GM19438 (cell line): Measurements from ENCODE around the gene STAG3.
A peak's percentile ranks its signal among the peaks of the same experiment; 100 is the strongest.
"Not testable (repeated sequence)": the region's sequence is repeated elsewhere in the genome, so short reads cannot be mapped to it uniquely, and the experiment has no call there.

Experiments used
- ATAC-seq: cut with Tn5 transposase; IDR thresholded peaks from one replicate; pipeline ENCODE4 v1.9.1; 2021; ENCODE audit warnings: low read depth; ENCODE audit not compliant: unreplicated experiment

STAG3 gene

GRCh38 chr7:100209493-100209892 is 31.8 kb downstream of the STAG3 start:
- ATAC-seq: no peak

GRCh38 chr7:100210805-100211204 is 33.1 kb downstream of the STAG3 start:
- no peak for ATAC-seq

GRCh38 chr7:100211342-100211780 is 33.6 kb downstream of the STAG3 start:
- ATAC-seq: no peak

GRCh38 chr7:100212631-100213286 is 35.0 kb downstream of the STAG3 start:
- ATAC-seq: no peak

GRCh38 chr7:100213672-100214071 is 36.0 kb downstream of the STAG3 start:
- no peak for ATAC-seq

GRCh38 chr7:100214356-100214755 is 36.6 kb downstream of the STAG3 start:
- not testable (repeated sequence) for ATAC-seq

GRCh38 chr7:100215895-100216294 is 38.2 kb downstream of the STAG3 start:
- no peak for ATAC-seq

- ATAC-seq: not testable (repeated sequence)
Measured at GRCh38 chr7:100217934-100218333, 40.2 kb downstream of the STAG3 start.

- ATAC-seq: no peak
Measured at GRCh38 chr7:100219271-100219737, 41.6 kb downstream of the STAG3 start.

GRCh38 chr7:100219801-100220585 is 42.3 kb downstream of the STAG3 start, which contains the start of gene PVRIG:
PVRIG (plus strand) TSS chr7:100219949; CDS start chr7:100219971, 22 bp downstream.
- not testable (repeated sequence) for ATAC-seq

- no peak for ATAC-seq
Measured at GRCh38 chr7:100220586-100221230, 43.0 kb downstream of the STAG3 start.

- peak; percentile 44 for ATAC-seq
Measured at GRCh38 chr7:100221231-100221718, 43.6 kb downstream of the STAG3 start.

GRCh38 chr7:100221767-100222444 is 44.2 kb downstream of the STAG3 start:
- ATAC-seq: no peak

GRCh38 chr7:100222445-100223132 is 44.9 kb downstream of the STAG3 start:
- ATAC-seq: no peak

GRCh38 chr7:100223376-100223927 is 45.7 kb downstream of the STAG3 start:
- ATAC-seq: not testable (repeated sequence)

GRCh38 chr7:100224891-100225290 is 47.2 kb downstream of the STAG3 start:
- not testable (repeated sequence) for ATAC-seq

- ATAC-seq: not testable (repeated sequence)
Measured at GRCh38 chr7:100234660-100235317, 57.1 kb downstream of the STAG3 start.

- not testable (repeated sequence) for ATAC-seq
Measured at GRCh38 chr7:100239975-100240374, 62.3 kb downstream of the STAG3 start.

GRCh38 chr7:100243385-100243784 is 65.7 kb downstream of the STAG3 start:
- not testable (repeated sequence) for ATAC-seq
